ENCODE measurements around the gene ECM1.

DNA sequence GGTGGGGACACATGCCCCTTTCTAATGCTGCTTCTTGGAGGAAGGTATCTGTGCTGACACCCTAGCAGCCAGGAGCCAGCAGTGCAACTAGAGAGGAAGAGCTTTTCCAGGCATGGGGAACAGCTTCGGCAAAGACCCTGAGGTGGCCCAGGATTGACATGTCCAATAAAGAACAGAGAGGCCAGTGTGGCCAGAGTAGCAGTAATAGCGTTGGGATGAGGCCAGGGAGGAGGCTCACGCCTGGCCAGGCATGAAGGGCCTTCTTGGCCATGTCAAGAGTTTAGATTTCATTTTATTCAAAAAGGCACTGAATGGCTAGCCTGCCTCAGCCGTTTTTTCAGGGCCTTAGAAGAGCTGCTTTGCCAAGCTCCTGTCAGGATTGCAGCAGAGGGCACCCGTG is 25.0 kb downstream of the ECM1 start:
- TF ChIP-seq, protein P1, sequence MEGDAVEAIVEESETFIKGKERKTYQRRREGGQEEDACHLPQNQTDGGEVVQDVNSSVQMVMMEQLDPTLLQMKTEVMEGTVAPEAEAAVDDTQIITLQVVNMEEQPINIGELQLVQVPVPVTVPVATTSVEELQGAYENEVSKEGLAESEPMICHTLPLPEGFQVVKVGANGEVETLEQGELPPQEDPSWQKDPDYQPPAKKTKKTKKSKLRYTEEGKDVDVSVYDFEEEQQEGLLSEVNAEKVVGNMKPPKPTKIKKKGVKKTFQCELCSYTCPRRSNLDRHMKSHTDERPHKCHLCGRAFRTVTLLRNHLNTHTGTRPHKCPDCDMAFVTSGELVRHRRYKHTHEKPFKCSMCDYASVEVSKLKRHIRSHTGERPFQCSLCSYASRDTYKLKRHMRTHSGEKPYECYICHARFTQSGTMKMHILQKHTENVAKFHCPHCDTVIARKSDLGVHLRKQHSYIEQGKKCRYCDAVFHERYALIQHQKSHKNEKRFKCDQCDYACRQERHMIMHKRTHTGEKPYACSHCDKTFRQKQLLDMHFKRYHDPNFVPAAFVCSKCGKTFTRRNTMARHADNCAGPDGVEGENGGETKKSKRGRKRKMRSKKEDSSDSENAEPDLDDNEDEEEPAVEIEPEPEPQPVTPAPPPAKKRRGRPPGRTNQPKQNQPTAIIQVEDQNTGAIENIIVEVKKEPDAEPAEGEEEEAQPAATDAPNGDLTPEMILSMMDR (conservative IDR thresholded peaks at IDR 0.05; ENCODE audit: low read depth in 2 of 2) = no peak
- TF ChIP-seq CREB1 (CRISPR knock-in tag; IDR thresholded peaks at IDR 0.05; ENCODE audit: low read depth) (no peak), EZH2 (IDR thresholded peaks at IDR 0.05; ENCODE audit: low read depth, unreplicated experiment) (no peak), ZNF114 (CRISPR knock-in tag; IDR thresholded peaks at IDR 0.05) (no peak), POLR2AphosphoS5 (IDR thresholded peaks at IDR 0.05; ENCODE audit: low read depth) (no peak)
